AG10803 (cell line): ENCODE data around the gene CLRN3.

Experiments used
- DNase-seq: peaks from one replicate; pipeline ENCODE4 v3.0.0; 2010; ENCODE audit warnings: low read depth
- H3K4me3 ChIP-seq: 2 replicates; pipeline ENCODE4 v1.5.1; 2011; ENCODE audit warnings: mild to moderate bottlenecking, low read length, control low read depth
- CTCF ChIP-seq: conservative IDR thresholded peaks from 2 replicates; pipeline ENCODE4 v1.5.1; 2011; ENCODE audit warnings: mild to moderate bottlenecking, low read length, control low read depth, inconsistent platforms

CLRN3 gene

DNA sequence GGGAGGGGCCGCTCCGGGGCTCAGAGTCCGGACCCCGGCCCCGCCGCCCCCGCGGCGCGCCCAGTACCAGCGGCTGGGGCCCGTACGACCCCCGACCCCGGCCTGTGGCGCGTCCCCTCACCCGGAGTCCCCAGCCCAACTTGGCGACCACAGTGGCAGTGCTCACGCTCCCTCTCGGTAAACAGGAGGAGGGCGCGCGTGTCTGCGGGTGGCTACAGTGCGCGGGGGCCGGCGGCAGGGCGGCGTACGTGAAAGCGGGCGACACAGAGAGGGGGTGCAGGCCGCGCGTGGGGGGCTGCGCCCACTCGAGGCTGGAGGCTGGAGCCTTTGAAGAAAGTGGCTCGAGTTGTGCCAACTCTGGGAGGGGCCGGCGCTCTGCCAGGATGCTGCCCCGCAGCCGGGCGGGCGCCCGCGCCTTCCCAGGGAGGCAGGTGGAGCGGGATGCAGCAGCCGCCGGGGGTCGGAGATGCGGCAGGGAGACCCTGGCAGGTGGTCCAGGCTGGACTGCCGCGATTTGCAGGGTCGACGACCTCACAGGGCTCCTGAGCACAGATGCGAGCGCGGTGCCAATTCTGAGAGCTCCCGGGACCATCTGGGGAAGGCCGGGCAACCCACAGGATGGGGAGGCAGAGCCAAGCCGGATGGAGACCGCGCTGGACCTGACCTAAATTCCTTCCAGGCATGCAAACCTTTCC is 14.8 kb upstream of the CLRN3 start:
- TF ChIP-seq CTCF: no peak
- peak; percentile 82 for DNase-seq

DNA sequence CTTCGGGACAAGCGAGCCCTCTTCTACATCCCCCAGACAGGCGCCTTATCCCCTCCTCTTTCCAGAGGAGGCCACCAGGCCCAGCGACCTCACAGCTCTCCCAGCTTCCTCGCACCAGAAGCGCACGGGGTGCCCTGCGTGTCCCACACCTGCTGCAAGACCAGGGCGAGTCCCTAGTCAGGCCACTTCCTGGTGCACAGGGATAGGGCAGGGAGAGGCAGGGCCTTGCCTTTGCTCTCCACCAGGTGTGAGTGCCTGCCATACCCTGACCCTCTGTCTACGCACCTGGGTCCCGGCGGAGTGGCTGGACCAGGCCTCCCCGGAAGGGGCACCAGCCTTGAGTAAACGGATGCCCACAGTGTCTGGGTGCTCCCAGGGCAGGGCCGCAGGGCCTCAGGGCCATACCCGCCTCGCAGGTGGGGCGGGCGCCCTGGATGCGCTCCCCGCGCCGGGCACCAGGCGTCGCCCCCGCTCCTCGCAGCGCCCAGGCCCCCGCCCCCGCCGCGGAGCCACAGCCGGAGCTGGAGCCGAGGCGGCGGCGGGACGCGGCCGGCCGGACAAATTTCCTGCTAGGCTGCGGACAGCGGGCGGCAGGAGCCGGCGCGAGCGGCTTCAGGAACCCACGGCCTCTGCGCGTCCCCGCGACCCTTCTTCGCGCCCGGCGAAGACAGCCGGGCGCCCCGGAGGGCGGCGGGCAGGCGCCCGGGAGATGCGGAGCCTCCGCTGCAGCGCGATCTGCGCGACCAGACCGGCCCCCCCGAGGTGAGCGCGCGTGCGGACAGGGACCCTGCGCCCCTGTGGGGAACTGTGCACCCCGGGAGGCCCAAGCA is 14.0 kb upstream of the CLRN3 start, which contains the start of gene PTPRE:
PTPRE (plus strand) TSS at position 556 of the 830 bp plus-strand sequence. CDS start 133,779 bp downstream, outside the sequence.
- peak within 1 kb of the TSS; percentile 43 for H3K4me3 ChIP-seq
- peak; percentile 53 for DNase-seq
- peak; percentile 40 for TF ChIP-seq CTCF

More for the DNA sequence above, 14.8 kb upstream of the CLRN3 start:
- H3K4me3 ChIP-seq: peak overlapping the region; percentile 43

GRCh38 chr10:127905848-127906261 is 13.1 kb upstream of the CLRN3 start:
- no peak for TF ChIP-seq CTCF
- H3K4me3 ChIP-seq: no peak overlapping the region
- no peak for DNase-seq

DNA sequence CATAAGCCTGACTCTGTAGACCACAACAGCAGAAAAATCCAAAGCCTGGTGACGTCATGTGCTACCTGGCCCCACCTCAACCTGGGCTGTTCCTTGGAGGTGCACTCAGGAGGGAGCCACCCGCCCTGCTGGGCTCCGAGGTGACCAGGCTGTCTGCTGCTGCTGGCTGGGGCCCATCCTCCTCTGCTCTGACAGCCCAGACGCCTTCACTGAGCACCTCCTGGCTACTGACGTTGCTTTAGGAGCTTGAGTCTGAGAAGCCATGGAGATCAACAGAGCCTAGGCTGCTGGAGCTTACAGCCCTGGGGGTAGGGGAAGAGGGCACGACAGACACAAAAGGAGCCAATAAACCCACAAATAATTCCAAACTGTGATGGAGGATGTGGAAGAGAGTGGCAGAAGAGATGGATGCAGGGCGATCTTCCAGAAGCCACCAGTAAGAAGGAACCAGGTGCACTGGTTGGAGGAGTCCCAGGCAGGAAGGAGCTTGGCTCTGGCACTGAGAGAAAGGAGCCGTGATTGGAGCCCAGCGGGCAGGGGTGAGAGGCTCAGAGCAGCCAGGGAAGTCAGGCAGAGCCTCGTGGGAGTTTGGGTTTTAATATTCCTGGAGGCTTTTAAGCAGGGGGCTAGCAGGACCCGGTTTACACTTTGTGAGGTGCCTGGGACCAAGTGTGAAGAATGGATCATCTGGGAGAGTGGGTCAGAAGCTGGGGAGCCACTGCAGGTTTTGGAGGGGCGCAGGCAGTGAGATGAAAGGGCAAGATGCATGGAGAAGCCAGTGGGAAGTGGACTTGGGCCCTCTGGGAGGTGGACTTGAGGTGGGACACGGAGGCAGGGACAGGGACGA is 12.5 kb upstream of the CLRN3 start:
- H3K4me3 ChIP-seq: no peak overlapping the region
- TF ChIP-seq CTCF: no peak
- DNase-seq: no peak

- DNase-seq: no peak
- H3K4me3 ChIP-seq: no peak overlapping the region
- TF ChIP-seq CTCF: no peak
Measured at GRCh38 chr10:127904311-127905000, 11.7 kb upstream of the CLRN3 start.

DNA sequence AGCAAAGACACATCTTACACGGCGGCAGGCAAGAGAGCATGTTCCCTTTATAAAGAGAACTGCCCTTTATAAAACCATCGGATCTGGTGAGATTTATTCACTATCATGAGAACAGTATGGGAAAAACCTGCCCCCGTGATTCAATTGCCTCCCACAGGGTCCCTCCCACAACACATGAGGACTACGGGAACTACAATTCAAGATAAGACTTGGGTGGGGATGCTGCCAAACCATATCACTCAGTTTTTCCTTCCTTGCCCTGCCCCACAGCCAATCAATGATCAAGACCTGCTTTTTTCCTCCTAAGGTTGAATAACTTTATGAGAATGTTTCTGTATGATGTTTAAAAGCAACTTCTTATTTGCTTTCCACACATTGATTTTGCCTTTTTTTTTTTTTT is 11.0 kb upstream of the CLRN3 start:
- H3K4me3 ChIP-seq: no peak overlapping the region

More for the DNA sequence above, 11.0 kb upstream of the CLRN3 start:
- no peak for DNase-seq
- no peak for TF ChIP-seq CTCF
